GM12878 (cell line): ENCODE results near the gene DENND1A. TPM values are rescaled to one million over a fixed set of nuclear protein-coding genes. Genes with fewer than 3 reads are reported as not detected.

Experiments
- ATAC-seq: fragments of 200-7000 bp; cut with Tn5 transposase; 3 replicates; pipeline ENCODE4 v1.9.1; 2020; ENCODE audit warnings: mild to moderate bottlenecking, moderate library complexity
- BruUV-seq: library from RNA; stranded (reverse); fragments of 400-500 nt; replicated peaks from 2 replicates; lab custom pipeline; 2021; lab: Mats Ljungman, UMichigan
- CTCF ChIA-PET: fragments of 300-600 bp; sonication (Branson Sonifier 250); formaldehyde crosslinking; extraction: SDS; loops from one replicate; lab custom pipeline; 2021; ENCODE audit warnings: inconsistent platforms; lab: Yijun Ruan, JAX
- POLR2A ChIA-PET: fragments of 350-600 bp; formaldehyde crosslinking; extraction: SDS; loops from one replicate; lab custom pipeline; 2021; ENCODE audit warnings: inconsistent platforms; lab: Charles Lee
- RAD21 ChIA-PET: fragments of 300-600 bp; sonication (Branson Sonifier 250); formaldehyde crosslinking; loops from one replicate; lab custom pipeline; 2023; ENCODE audit warnings: antibody characterized with exemption; ENCODE audit not compliant: unreplicated experiment; lab: Charles Lee
- SMC1A ChIA-PET: fragments of 300-600 bp; sonication (Branson Sonifier 250); formaldehyde crosslinking; loops from one replicate; lab custom pipeline; 2023; ENCODE audit not compliant: unreplicated experiment, uncharacterized antibody; lab: Charles Lee
- DNase-seq: peaks from one replicate; pipeline ENCODE4 v3.0.0-alpha.2; 2011; ENCODE audit warnings: low read depth, low spot score
- FAIRE-seq: peaks from 3 replicates; lab custom pipeline; 2011; peaks lifted over from hg19 to GRCh38; lab: Jason Lieb, UNC
- H2AFZ ChIP-seq: 2 replicates; pipeline ENCODE4 v1.6.0; 2011; ENCODE audit warnings: low read depth, low read length, control low read depth; ENCODE audit not compliant: control insufficient read depth
- H3K27ac ChIP-seq: 2 replicates; pipeline ENCODE4 v1.5.1; 2011; ENCODE audit warnings: control low read depth; ENCODE audit not compliant: control insufficient read depth, insufficient read depth
- H3K27me3 ChIP-seq, 2 experiments: replicated peaks in 1 of 2; 2 replicates each; pipeline versions ENCODE4 v1.6.0 to v1.6.1; 2011; ENCODE audit warnings: low read length in 1 of 2; ENCODE audit not compliant: control insufficient read depth in 2 of 2, insufficient read depth in 2 of 2
- H3K36me3 ChIP-seq, 2 experiments: 2 replicates each; pipeline ENCODE4 v1.5.1; 2011; ENCODE audit warnings: low read length in 1 of 2; ENCODE audit not compliant: control insufficient read depth in 2 of 2, insufficient read depth in 2 of 2
- H3K4me1 ChIP-seq: 2 replicates; pipeline ENCODE4 v1.6.1; 2011; ENCODE audit warnings: mild to moderate bottlenecking, low read length, moderate library complexity, mixed read lengths; ENCODE audit not compliant: control insufficient read depth, insufficient read depth
- H3K4me2 ChIP-seq: 2 replicates; pipeline ENCODE4 v1.6.0; 2011; ENCODE audit warnings: control low read depth; ENCODE audit not compliant: control insufficient read depth, insufficient read depth
- H3K4me3 ChIP-seq: fragments of 200-600 bp; sonication (generic); 2 replicates; pipeline ENCODE4 v1.5.1; 2016
- H3K79me2 ChIP-seq: 2 replicates; pipeline ENCODE4 v1.6.0; 2011; ENCODE audit warnings: low read length; ENCODE audit not compliant: control insufficient read depth, insufficient read depth
- H3K9ac ChIP-seq: 2 replicates; pipeline ENCODE4 v1.8.0; 2011; ENCODE audit warnings: low read length, control low read depth, mixed read lengths; ENCODE audit not compliant: control insufficient read depth, insufficient read depth
- H3K9me3 ChIP-seq: replicated peaks from 3 replicates; pipeline ENCODE4 v1.5.1; 2011; ENCODE audit warnings: mild to moderate bottlenecking, low read length; ENCODE audit not compliant: control insufficient read depth, insufficient read depth
- H4K20me1 ChIP-seq: 2 replicates; pipeline ENCODE4 v1.6.0; 2011; ENCODE audit not compliant: control insufficient read depth, insufficient read depth
- ATF7 ChIP-seq: fragments of 450-650 bp; IDR thresholded peaks from 2 replicates; pipeline ENCODE4 v1.6.1; 2016; ENCODE audit warnings: low read depth, mild to moderate bottlenecking
- KAT2A ChIP-seq: conservative IDR thresholded peaks from 2 replicates; pipeline ENCODE4 v1.6.1; 2011; ENCODE audit warnings: low read depth, low read length; ENCODE audit not compliant: control insufficient read depth
- MEF2A ChIP-seq: IDR thresholded peaks from 2 replicates; pipeline ENCODE4 v1.6.1; 2011; ENCODE audit warnings: low read depth, mild to moderate bottlenecking, low read length, moderate library complexity; ENCODE audit not compliant: insufficient read depth
- RAD21 ChIP-seq: IDR thresholded peaks from 2 replicates; pipeline ENCODE4 v1.6.1; 2011; ENCODE audit warnings: mild to moderate bottlenecking, low read depth, low read length, moderate library complexity; ENCODE audit not compliant: insufficient read depth
- SMAD1 ChIP-seq: fragments of 450-650 bp; IDR thresholded peaks from 2 replicates; pipeline ENCODE4 v1.6.1; 2018; ENCODE audit warnings: mild to moderate bottlenecking, low read depth; ENCODE audit not compliant: partially characterized antibody
- SMARCA5 ChIP-seq: fragments of 450-650 bp; IDR thresholded peaks from 2 replicates; pipeline ENCODE4 v1.6.1; 2017; ENCODE audit warnings: mild to moderate bottlenecking
- SREBF1 ChIP-seq: IDR thresholded peaks from 2 replicates; pipeline ENCODE4 v1.6.1; 2012; ENCODE audit warnings: mild to moderate bottlenecking, low read length
- TARDBP ChIP-seq: IDR thresholded peaks from 2 replicates; pipeline ENCODE4 v1.6.1; 2016; ENCODE audit warnings: borderline replicate concordance
- YY1 ChIP-seq: IDR thresholded peaks from 2 replicates; pipeline ENCODE4 v1.6.1; 2011; ENCODE audit warnings: low read depth, mild to moderate bottlenecking, low read length
- WGBS: methylation state at CpG from one replicate; pipeline ENCODE4 v1.1.6; 2016; ENCODE audit warnings: low lambda C conversion rate; ENCODE audit not compliant: insufficient replicate concordance, insufficient coverage; ENCODE audit errors: missing lambda C conversion rate; 5-methylcytosine and 5-hydroxymethylcytosine counted together
- in situ Hi-C: fragments of 300-500 bp; cut with MboI; formaldehyde crosslinking; loops from 9 replicates; pipeline ENCODE4 v1.14.3; 2018; ENCODE audit warnings: mixed read lengths
- intact Hi-C: fragments of 100-400 bp; cut with micrococcal nuclease; formaldehyde crosslinking; loops from one replicate; pipeline ENCODE4 v1.14.2; 2022; ENCODE audit not compliant: unreplicated experiment
- polyA plus RNA-seq, 11 experiments: library from polyadenylated mRNA; depleted of rRNA in 4 of 11; unstranded in 6 of 11; stranded (reverse) in 5 of 11; fragments of >200 nt; fragmentation: Nextera tagmentation in 4 of 11; fragmentation: Illumina TruSeq in 1 of 11; extraction: Ambion mirVana in 4 of 11; extraction: Trizol in 1 of 11; gene quantifications; 1 replicate in 1 of 11; 2 replicates in 10 of 11; pipeline versions ENCODE4 v1.2.1 to v1.2.3, GENCODE V29; 2011 to 2016; ENCODE audit warnings: inconsistent platforms in 2 of 11, missing spikeins in 2 of 11, low read depth in 1 of 11
- total RNA-seq, 4 experiments: library from RNA; depleted of rRNA in 3 of 4; stranded (reverse); fragments of >200 nt in 3 of 4; fragmentation: Illumina TruSeq in 1 of 4; extraction: Trizol in 1 of 4; gene quantifications; 2 replicates each; pipeline versions ENCODE4 v1.2.1 to v1.2.3, GENCODE V29; 2013 to 2021
- TF ChIP-seq, protein P1 (sequence below): fragments of 450-650 bp; IDR thresholded peaks from 2 replicates; pipeline ENCODE4 v1.6.1; 2014; ENCODE audit warnings: mild to moderate bottlenecking
- TF ChIP-seq, protein P2 (sequence below): fragments of 450-650 bp; IDR thresholded peaks from 2 replicates; pipeline ENCODE4 v1.6.1; 2016; ENCODE audit warnings: mild to moderate bottlenecking
- TF ChIP-seq, protein P3 (sequence below): IDR thresholded peaks from 2 replicates; pipeline ENCODE4 v1.6.1; 2012; ENCODE audit warnings: low read depth, low read length, improper control_type of control experiment
- TF ChIP-seq, protein P4 (sequence below): IDR thresholded peaks from 2 replicates; pipeline ENCODE4 v1.6.1; 2012; ENCODE audit warnings: mild to moderate bottlenecking, low read depth, low read length
- TF ChIP-seq, protein P5 (sequence below): IDR thresholded peaks from 2 replicates; pipeline ENCODE4 v1.6.1; 2011; ENCODE audit warnings: borderline replicate concordance, low read depth, mild to moderate bottlenecking, moderate library complexity, mixed read lengths, low read length; ENCODE audit not compliant: insufficient read depth; ENCODE audit errors: extremely low read length

DENND1A gene
- total and polyA plus RNA-seq, 10 of the 15 experiments (the other 5 are each of a cell fraction or from before 2014, with no cell fraction given), result 14.1 to 48.6 (median 35.2) TPM

DNA sequence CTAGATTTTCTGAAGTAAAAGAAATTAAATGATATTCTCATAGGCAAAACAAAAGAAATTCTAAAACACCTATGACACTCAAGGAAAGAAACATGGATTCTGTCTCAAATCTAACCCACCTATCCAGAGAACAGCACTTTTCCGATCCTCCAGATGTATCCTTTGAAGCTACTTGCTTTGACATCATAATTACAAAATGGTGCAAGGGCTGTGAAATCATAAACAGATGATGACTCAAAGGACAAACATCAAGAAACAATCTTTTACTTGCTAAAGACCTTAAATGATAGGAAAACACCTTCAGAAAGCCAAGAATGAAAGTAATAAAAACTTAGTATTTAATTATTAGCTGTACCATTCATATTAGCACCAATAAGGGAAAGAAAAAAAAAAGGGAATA is 202.6 kb downstream of the DENND1A start (continued):
- TF ChIP-seq, protein P1, sequence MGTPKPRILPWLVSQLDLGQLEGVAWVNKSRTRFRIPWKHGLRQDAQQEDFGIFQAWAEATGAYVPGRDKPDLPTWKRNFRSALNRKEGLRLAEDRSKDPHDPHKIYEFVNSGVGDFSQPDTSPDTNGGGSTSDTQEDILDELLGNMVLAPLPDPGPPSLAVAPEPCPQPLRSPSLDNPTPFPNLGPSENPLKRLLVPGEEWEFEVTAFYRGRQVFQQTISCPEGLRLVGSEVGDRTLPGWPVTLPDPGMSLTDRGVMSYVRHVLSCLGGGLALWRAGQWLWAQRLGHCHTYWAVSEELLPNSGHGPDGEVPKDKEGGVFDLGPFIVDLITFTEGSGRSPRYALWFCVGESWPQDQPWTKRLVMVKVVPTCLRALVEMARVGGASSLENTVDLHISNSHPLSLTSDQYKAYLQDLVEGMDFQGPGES, result no peak

DNA sequence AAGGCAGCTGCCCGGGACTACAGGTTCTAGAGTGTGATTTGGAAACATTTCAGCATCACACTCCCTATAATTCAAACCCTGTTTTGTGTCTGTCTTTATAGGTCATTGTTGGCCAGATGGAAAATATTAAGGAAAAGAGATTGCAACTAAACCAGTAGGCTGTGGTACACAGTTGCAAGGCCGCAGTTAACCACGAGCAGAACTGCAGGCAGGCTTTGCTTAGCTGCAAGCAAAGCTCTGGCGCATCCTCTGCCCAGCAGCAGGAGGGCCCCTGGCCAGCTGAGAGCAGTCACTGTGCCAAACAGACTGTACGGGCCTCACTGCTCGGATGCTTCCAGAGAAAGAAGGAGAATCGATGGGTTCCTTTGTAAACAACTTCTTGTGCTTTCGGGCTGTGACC is 204.5 kb downstream of the DENND1A start:
- Histone ChIP-seq H3K4me2 (no peak overlapping the region), H3K9me3 (peaks cover 14% of the 10 kb centered on the region; the same call in 2 of the 3 replicates), H3K4me3 (no peak overlapping the region), H2AFZ (no peak overlapping the region), H3K4me1 (no peaks in the 10 kb centered on the region), H3K27me3 (no peaks in the 10 kb centered on the region), H3K79me2 (0 out of 2 replicates have a peak, but pooled peaks cover 2% of the 10 kb centered on the region), H4K20me1 (no peaks in the 10 kb centered on the region), H3K36me3 (peaks cover 1 to 3% of the 10 kb centered on the region in 2 experiments; a peak in 3 of 4 replicates), H3K9ac (no peak overlapping the region), H3K27ac (no peak overlapping the region)
- ChIA-PET SMC1A (interaction anchor here (0.6 to 5.6 kb wide), 11 partner anchors 12 to 353 kb away, joined by 3 to 30 read pairs (median 4); no protein-coding TSS in a partner anchor), CTCF (interaction anchor here (0.6 to 4.3 kb wide), 8 partner anchors 19 to 315 kb away, joined by 3 to 38 read pairs (median 4); no protein-coding TSS in a partner anchor), POLR2A (no interaction called here), RAD21 (interaction anchor here (0.5 to 2.3 kb wide), 3 partner anchors 103 to 315 kb away, joined by 3 to 11 read pairs (median 6); no protein-coding TSS in a partner anchor)
- in situ Hi-C loops, result no loop called here
- no peak for DNase-seq
- no TSS peak for BruUV-seq
- 94% methylated on average over 7 of the region's 8 CpGs for WGBS
- ATAC-seq, result no peak
- intact Hi-C loops, result no loop called here
- no peak for FAIRE-seq
- no peak for TF ChIP-seq SMAD1
- TF ChIP-seq RAD21, result no peak
- TF ChIP-seq, protein P2, sequence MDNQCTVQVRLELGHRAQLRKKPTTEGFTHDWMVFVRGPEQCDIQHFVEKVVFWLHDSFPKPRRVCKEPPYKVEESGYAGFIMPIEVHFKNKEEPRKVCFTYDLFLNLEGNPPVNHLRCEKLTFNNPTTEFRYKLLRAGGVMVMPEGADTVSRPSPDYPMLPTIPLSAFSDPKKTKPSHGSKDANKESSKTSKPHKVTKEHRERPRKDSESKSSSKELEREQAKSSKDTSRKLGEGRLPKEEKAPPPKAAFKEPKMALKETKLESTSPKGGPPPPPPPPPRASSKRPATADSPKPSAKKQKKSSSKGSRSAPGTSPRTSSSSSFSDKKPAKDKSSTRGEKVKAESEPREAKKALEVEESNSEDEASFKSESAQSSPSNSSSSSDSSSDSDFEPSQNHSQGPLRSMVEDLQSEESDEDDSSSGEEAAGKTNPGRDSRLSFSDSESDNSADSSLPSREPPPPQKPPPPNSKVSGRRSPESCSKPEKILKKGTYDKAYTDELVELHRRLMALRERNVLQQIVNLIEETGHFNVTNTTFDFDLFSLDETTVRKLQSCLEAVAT, result no peak
- TF ChIP-seq SMARCA5, result no peak
- no peak for TF ChIP-seq TARDBP
- no peak for TF ChIP-seq ATF7
- TF ChIP-seq, protein P3, sequence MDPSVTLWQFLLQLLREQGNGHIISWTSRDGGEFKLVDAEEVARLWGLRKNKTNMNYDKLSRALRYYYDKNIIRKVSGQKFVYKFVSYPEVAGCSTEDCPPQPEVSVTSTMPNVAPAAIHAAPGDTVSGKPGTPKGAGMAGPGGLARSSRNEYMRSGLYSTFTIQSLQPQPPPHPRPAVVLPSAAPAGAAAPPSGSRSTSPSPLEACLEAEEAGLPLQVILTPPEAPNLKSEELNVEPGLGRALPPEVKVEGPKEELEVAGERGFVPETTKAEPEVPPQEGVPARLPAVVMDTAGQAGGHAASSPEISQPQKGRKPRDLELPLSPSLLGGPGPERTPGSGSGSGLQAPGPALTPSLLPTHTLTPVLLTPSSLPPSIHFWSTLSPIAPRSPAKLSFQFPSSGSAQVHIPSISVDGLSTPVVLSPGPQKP, result no peak
- no peak for TF ChIP-seq SREBF1
- no peak for TF ChIP-seq KAT2A
- TF ChIP-seq, protein P4, sequence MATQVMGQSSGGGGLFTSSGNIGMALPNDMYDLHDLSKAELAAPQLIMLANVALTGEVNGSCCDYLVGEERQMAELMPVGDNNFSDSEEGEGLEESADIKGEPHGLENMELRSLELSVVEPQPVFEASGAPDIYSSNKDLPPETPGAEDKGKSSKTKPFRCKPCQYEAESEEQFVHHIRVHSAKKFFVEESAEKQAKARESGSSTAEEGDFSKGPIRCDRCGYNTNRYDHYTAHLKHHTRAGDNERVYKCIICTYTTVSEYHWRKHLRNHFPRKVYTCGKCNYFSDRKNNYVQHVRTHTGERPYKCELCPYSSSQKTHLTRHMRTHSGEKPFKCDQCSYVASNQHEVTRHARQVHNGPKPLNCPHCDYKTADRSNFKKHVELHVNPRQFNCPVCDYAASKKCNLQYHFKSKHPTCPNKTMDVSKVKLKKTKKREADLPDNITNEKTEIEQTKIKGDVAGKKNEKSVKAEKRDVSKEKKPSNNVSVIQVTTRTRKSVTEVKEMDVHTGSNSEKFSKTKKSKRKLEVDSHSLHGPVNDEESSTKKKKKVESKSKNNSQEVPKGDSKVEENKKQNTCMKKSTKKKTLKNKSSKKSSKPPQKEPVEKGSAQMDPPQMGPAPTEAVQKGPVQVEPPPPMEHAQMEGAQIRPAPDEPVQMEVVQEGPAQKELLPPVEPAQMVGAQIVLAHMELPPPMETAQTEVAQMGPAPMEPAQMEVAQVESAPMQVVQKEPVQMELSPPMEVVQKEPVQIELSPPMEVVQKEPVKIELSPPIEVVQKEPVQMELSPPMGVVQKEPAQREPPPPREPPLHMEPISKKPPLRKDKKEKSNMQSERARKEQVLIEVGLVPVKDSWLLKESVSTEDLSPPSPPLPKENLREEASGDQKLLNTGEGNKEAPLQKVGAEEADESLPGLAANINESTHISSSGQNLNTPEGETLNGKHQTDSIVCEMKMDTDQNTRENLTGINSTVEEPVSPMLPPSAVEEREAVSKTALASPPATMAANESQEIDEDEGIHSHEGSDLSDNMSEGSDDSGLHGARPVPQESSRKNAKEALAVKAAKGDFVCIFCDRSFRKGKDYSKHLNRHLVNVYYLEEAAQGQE, result no peak
- TF ChIP-seq MEF2A, result no peak
- TF ChIP-seq, protein P5, sequence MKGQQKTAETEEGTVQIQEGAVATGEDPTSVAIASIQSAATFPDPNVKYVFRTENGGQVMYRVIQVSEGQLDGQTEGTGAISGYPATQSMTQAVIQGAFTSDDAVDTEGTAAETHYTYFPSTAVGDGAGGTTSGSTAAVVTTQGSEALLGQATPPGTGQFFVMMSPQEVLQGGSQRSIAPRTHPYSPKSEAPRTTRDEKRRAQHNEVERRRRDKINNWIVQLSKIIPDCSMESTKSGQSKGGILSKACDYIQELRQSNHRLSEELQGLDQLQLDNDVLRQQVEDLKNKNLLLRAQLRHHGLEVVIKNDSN, result no peak
- TF ChIP-seq YY1, result no peak
